Peyer's patch (tissue), 4 donors: ENCODE measurements around the gene FEN1.

ENCODE experiments used
- CTCF ChIP-seq, 6 experiments: fragments of 450-650 bp in 4 of 6; fragments of 200-600 bp in 2 of 6; sonication (generic) in 1 of 6; IDR thresholded peaks; one replicate each; pipeline ENCODE4 v1.5.1; 2017 to 2019; ENCODE audit warnings: antibody characterized with exemption in 6 of 6, mild to moderate bottlenecking in 3 of 6, moderate library complexity in 1 of 6
- POLR2A ChIP-seq, 2 donors: fragments of 450-650 bp; IDR thresholded peaks; one replicate each; pipeline ENCODE4 v1.5.1; 2017; ENCODE audit warnings: antibody characterized with exemption in 2 of 2, mild to moderate bottlenecking in 2 of 2, moderate library complexity in 2 of 2

DNA sequence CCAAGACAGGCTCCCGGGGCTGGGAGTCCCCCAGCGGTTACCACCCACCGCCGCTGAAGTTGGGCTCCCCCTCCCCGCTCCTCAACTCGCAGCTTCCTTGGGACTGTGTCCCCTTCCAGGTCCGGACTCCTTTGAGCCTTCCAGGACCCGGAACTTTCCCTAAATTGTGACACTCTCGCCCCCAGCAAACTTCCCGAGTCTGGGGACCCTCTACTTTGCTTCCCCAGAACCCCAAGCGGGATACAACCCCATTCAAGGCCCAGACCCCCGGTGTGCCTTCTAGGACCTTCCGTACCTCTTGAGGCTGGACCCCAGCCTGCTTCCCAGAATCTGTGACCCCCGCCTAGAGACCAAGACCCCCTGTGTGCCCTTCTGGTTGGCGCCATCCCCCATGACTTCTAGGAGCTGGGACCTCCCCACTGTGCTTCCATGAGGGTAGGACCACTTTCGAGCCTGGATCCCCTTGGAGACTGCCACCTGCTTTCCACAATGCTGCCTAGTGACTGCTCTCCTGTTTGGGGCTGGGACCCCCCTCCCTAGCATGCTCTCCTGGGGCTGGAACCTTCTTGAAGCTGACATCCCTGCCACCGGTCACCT, 39.7 kb upstream of the FEN1 start:
- TF ChIP-seq CTCF (IDR thresholded peaks at IDR 0.05) (no peak), POLR2A (IDR thresholded peaks at IDR 0.05) (no peak)
